Nephron progenitor cell (in vitro differentiated cells): ENCODE measurements around the gene PDE4A.
"Not testable (repeated sequence)": the region's sequence is repeated elsewhere in the genome, so short reads cannot be mapped to it uniquely, and the experiment has no call there.

Experiments used
- DNase-seq: peaks from one replicate; pipeline ENCODE4 v3.0.0; 2021
- H3K27ac Mint-ChIP-seq: 2 replicates; pipeline ENCODE4 v1.8.0; 2021; ENCODE audit warnings: mild to moderate bottlenecking, moderate library complexity, mixed read lengths
- H3K27me3 Mint-ChIP-seq: 2 replicates; pipeline ENCODE4 v1.8.0; 2021; ENCODE audit warnings: mild to moderate bottlenecking, low read depth, mixed read lengths; ENCODE audit not compliant: poor library complexity
- H3K36me3 Mint-ChIP-seq: 2 replicates; pipeline ENCODE4 v1.8.0; 2021; ENCODE audit warnings: low read depth, mixed read lengths
- H3K4me1 Mint-ChIP-seq: 2 replicates; pipeline ENCODE4 v1.8.0; 2021; ENCODE audit warnings: mixed read lengths
- H3K4me3 Mint-ChIP-seq: 2 replicates; pipeline ENCODE4 v1.8.0; 2021; ENCODE audit warnings: mild to moderate bottlenecking, moderate library complexity, mixed read lengths
- H3K9me3 Mint-ChIP-seq: 2 replicates; pipeline ENCODE4 v1.8.0; 2021; ENCODE audit warnings: mild to moderate bottlenecking, moderate library complexity, mixed read lengths
- TF ChIP-seq, protein P1 (sequence below): fragments of 200-600 bp; sonication (generic); IDR thresholded peaks from 2 replicates; pipeline ENCODE4 v1.5.0; 2021; ENCODE audit warnings: antibody characterized with exemption

Gene PDE4A

GRCh38 chr19:10392120-10392519 lies 28.2 kb upstream of the PDE4A start:
- H3K4me3 Mint-ChIP-seq, result no peak overlapping the region
- H3K27ac Mint-ChIP-seq, result no peak overlapping the region
- peaks cover 31% of the 10 kb centered on the region for H3K36me3 Mint-ChIP-seq
- no peaks in the 10 kb centered on the region for H3K4me1 Mint-ChIP-seq
- H3K27me3 Mint-ChIP-seq, result no peaks in the 10 kb centered on the region
- no peak for DNase-seq
- TF ChIP-seq, protein P1, sequence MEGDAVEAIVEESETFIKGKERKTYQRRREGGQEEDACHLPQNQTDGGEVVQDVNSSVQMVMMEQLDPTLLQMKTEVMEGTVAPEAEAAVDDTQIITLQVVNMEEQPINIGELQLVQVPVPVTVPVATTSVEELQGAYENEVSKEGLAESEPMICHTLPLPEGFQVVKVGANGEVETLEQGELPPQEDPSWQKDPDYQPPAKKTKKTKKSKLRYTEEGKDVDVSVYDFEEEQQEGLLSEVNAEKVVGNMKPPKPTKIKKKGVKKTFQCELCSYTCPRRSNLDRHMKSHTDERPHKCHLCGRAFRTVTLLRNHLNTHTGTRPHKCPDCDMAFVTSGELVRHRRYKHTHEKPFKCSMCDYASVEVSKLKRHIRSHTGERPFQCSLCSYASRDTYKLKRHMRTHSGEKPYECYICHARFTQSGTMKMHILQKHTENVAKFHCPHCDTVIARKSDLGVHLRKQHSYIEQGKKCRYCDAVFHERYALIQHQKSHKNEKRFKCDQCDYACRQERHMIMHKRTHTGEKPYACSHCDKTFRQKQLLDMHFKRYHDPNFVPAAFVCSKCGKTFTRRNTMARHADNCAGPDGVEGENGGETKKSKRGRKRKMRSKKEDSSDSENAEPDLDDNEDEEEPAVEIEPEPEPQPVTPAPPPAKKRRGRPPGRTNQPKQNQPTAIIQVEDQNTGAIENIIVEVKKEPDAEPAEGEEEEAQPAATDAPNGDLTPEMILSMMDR, result no peak
- no peaks in the 10 kb centered on the region for H3K9me3 Mint-ChIP-seq

- H3K27me3 Mint-ChIP-seq, result no peaks in the 10 kb centered on the region
- H3K27ac Mint-ChIP-seq, result no peak overlapping the region
- no peak overlapping the region for H3K4me3 Mint-ChIP-seq
- H3K4me1 Mint-ChIP-seq, result no peaks in the 10 kb centered on the region
- no peak for DNase-seq
- TF ChIP-seq, protein P1, result no peak
- H3K9me3 Mint-ChIP-seq, result no peaks in the 10 kb centered on the region
- peaks cover 31% of the 10 kb centered on the region for H3K36me3 Mint-ChIP-seq
Observed at GRCh38 chr19:10393137-10393536, 27.2 kb upstream of the PDE4A start.

DNA sequence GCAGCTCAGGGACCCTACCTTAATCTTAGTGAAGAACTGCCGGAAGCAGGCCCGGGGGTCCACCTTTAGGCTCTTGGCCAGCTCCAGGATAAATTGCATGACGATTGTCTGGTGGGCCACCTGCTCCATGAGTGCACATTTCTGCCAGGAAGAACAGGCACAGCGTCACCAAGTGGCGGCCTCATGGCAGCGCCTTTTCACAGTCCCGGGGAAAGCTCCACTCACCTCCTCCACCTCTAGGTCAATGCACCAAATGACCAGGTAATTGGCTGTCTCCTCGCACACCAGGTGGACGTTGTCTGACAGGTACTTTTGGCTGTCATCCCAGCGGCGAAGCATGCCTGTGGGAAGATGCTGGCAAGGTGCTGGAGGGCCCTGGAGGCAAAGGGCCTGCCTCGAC lies 25.3 kb upstream of the PDE4A start:
- no peak for DNase-seq
- no peaks in the 10 kb centered on the region for H3K9me3 Mint-ChIP-seq
- peaks cover 36% of the 10 kb centered on the region for H3K36me3 Mint-ChIP-seq
- no peak overlapping the region for H3K4me3 Mint-ChIP-seq
- TF ChIP-seq, protein P1, result no peak
- no peaks in the 10 kb centered on the region for H3K4me1 Mint-ChIP-seq
- H3K27me3 Mint-ChIP-seq, result no peaks in the 10 kb centered on the region
- H3K27ac Mint-ChIP-seq, result no peak overlapping the region

DNA sequence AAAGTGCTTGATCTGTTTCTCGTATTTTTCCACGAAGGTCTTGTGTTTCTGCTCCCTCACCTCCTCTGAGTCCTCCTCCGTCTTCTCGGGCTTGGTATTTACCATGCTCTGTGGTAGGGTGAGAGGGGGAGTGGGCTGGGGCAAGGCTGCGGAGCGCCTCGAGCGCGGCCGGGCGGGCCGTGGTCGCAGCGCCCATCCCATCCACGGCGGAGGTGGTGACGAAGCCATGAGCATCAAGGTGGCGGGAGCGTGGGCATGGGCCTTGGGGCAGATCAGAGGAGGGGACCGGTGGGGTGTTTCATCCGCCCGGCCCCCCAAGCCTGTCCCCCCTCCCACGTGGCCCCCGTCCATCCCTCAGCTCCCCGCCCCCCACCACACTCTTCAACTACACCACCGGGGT lies 24.9 kb upstream of the PDE4A start:
- Mint-ChIP-seq H3K36me3 (peaks cover 36% of the 10 kb centered on the region), H3K27ac (no peak overlapping the region), H3K4me3 (no peak overlapping the region), H3K4me1 (no peaks in the 10 kb centered on the region), H3K9me3 (no peaks in the 10 kb centered on the region), H3K27me3 (no peaks in the 10 kb centered on the region)
- TF ChIP-seq, protein P1, result no peak
- no peak for DNase-seq

DNA sequence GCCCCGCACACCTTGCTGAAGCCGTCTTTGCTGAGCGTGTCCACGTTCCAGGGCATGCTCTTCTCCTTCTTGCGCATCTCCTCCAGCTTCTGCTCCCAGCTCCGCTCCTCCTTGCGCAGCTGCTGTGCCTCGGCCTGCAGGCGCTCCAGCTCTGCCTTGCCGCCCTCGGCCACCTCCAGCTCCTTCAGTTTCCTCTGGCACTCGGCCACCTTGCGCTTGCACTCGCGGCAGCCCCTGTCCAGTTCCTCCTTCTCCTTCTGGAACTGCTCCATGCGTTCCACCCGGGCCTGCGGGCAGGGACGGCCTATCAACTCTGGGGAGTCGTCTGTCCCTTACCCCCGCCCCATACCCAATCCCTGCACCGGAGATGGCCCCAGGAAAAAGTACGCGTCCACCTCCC lies 24.4 kb upstream of the PDE4A start:
- Mint-ChIP-seq H3K27ac (no peak overlapping the region), H3K27me3 (no peaks in the 10 kb centered on the region), H3K36me3 (peaks cover 32% of the 10 kb centered on the region), H3K9me3 (no peaks in the 10 kb centered on the region), H3K4me3 (no peak overlapping the region), H3K4me1 (peaks cover 2% of the 10 kb centered on the region)
- TF ChIP-seq, protein P1, result no peak
- DNase-seq, result no peak

- Mint-ChIP-seq H3K27me3 (peaks cover 4% of the 10 kb centered on the region), H3K9me3 (no peaks in the 10 kb centered on the region), H3K36me3 (peaks cover 21% of the 10 kb centered on the region), H3K27ac (no peak overlapping the region), H3K4me1 (peaks cover 22% of the 10 kb centered on the region), H3K4me3 (no peak overlapping the region)
- TF ChIP-seq, protein P1, result no peak
- no peak for DNase-seq
Observed at GRCh38 chr19:10398819-10399218, 21.5 kb upstream of the PDE4A start.

- not testable (repeated sequence) for DNase-seq, H3K27me3 Mint-ChIP-seq, H3K27ac Mint-ChIP-seq, H3K4me3 Mint-ChIP-seq, H3K9me3 Mint-ChIP-seq
- Mint-ChIP-seq H3K36me3 (peaks cover 21% of the 10 kb centered on the region), H3K4me1 (peaks cover 22% of the 10 kb centered on the region)
Observed at GRCh38 chr19:10399340-10399739, 21.0 kb upstream of the PDE4A start.
